ENCODE data around the gene CIAO2A.

CIAO2A gene

DNA sequence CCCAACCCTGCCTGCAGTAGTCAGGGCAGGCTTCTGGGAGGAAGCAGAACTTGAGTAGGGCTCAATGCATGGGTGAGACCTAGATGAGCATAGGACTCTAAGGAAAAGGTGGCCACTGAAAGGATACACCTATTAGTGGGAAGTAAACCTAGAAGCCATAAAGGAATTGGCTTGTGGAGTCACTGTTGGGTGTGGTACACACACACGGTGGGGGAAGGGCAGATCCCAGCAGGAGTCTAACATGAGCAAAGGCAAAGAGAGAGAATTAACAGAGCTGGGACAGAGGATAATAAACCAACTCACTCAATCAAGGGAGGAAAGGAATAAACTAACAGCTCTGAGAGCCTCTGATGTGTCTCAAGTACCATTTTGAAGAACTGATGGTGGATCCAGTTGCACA, 70.4 kb downstream of the CIAO2A start:
- TF ChIP-seq, protein P1, sequence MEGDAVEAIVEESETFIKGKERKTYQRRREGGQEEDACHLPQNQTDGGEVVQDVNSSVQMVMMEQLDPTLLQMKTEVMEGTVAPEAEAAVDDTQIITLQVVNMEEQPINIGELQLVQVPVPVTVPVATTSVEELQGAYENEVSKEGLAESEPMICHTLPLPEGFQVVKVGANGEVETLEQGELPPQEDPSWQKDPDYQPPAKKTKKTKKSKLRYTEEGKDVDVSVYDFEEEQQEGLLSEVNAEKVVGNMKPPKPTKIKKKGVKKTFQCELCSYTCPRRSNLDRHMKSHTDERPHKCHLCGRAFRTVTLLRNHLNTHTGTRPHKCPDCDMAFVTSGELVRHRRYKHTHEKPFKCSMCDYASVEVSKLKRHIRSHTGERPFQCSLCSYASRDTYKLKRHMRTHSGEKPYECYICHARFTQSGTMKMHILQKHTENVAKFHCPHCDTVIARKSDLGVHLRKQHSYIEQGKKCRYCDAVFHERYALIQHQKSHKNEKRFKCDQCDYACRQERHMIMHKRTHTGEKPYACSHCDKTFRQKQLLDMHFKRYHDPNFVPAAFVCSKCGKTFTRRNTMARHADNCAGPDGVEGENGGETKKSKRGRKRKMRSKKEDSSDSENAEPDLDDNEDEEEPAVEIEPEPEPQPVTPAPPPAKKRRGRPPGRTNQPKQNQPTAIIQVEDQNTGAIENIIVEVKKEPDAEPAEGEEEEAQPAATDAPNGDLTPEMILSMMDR (IDR thresholded peaks at IDR 0.05): no peak
- TF ChIP-seq ZFX (IDR thresholded peaks at IDR 0.05; ENCODE audit: borderline replicate concordance): no peak

DNA sequence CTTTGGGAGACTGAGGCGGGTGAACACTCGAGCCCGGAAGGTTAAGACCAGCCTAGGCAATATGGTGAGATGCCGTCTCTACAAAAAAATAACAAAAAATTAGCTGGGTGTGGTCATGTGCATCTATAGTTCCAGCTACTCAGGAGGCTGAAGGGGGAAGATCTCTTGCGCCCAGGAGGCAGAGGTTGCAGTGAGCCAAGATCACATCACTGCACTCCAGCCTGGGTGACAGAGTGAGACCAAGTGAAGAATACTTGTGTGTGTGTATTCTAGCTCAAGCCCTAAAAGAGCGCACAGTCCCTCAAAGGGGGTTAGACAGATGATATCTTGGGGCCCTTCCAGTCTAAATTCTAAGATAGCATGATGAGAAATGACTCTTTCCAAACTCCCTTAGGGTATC, 71.1 kb downstream of the CIAO2A start:
- TF ChIP-seq, protein P1 (IDR thresholded peaks at IDR 0.05): no peak
- TF ChIP-seq ZFX (IDR thresholded peaks at IDR 0.05; ENCODE audit: borderline replicate concordance): no peak

More for the DNA sequence above, 70.4 kb downstream of the CIAO2A start:
- H3K27ac ChIP-seq: no peak overlapping the region

More for the DNA sequence above, 71.1 kb downstream of the CIAO2A start:
- no peak overlapping the region for H3K27ac ChIP-seq
